MV-4-11 (cell line): Measurements from ENCODE around the gene GUF1.
"Not testable (repeated sequence)": the region's sequence is repeated elsewhere in the genome, so short reads cannot be mapped to it uniquely, and the experiment has no call there.

Source experiments
- DNase-seq: peaks from one replicate; lab custom pipeline; 2025; lab: John Stamatoyannopoulos, UW

The GUF1 gene

DNA sequence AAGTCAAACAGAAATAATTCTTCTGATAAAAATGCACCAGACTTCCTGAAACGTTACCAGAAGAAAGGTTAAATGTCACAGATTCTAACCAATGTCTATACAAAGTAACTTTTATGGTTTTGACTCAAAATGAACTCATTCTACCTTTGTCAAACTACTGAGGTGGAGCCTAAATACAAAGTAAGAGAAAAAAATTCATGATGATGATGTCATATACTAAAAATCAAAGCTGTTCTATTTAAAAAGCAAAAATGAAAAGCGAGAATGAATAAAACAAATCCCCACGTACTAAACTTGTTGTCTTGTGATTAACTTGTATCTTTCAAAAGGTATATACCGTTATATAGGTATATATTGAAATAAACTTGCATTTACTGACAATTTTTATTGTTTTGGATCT is 26.5 kb downstream of the GUF1 start:
- DNase-seq: no peak

DNA sequence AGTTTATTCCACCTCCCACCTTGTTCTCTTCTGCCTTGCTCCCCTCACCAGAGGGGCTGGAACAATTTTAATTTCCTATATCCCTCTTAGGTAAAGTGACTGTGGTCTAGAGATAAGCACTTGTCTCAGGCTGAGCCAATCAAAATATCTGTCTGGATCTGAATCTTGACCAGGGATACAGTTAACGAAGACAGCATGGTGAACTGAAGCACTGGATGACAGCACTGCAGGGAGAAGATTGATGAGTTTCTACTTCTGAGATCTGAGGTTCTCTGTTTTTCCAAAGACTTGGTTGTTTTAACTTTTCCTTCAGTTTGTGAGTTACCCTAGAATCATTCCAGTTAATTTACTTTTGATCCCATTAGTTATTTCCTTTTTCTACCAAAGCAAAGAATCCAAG is 34.9 kb downstream of the GUF1 start:
- no peak for DNase-seq

DNA sequence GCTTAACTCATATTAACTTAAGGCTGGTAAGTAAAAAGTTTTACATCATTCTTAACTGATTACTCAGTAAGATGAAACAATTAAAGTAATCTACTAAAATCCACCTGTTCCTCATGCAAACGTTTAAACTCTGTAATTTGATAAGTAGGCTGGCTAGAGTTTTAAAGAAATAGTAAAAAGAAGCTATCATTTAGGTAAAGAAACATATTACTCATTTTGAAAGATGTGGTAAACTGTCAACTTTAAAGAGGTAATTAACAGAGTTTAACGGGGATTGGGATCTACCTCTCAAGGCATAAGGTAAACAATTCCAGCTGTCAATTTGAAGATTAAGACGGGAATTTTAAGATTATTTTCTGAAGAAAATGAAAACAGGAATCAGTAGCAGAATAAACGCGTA is 38.4 kb downstream of the GUF1 start:
- no peak for DNase-seq

DNA sequence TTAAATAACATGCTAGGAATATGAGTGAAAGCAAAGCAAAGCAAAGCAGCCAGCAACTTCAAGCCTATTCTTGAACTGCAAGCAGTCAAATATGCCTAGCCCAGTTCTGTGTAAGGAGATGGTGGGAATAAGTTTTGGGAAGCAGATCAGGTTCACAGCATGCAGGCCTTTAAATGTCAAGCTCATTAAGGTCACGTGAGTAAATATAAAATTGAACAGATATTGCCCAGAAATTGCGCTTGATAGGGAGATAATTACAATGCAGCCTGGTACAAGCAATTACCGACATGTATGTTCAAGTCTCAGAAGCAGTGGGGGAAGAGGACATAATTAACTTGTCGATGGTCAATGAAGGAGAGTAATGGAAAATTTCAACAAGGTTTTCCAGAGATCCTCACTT is 42.2 kb downstream of the GUF1 start:
- no peak for DNase-seq

DNA sequence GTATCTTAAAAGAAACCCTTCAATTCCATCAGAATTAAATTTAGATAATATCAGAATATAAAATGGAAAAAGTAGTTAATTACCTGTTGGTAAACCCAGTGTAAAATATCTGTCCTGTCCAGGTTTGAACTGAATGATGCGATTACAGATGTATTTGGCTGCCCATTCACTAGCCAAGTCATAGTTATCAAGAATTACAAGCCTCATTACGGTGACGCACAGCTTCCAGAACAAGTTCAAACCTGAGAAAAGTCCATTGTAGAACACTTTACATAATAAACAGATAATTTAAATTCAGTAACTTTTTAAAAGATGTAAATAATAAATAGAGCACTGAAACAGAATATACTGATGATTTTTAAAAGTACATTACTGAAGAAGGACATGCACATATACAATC is 43.8 kb downstream of the GUF1 start:
- no peak for DNase-seq

DNA sequence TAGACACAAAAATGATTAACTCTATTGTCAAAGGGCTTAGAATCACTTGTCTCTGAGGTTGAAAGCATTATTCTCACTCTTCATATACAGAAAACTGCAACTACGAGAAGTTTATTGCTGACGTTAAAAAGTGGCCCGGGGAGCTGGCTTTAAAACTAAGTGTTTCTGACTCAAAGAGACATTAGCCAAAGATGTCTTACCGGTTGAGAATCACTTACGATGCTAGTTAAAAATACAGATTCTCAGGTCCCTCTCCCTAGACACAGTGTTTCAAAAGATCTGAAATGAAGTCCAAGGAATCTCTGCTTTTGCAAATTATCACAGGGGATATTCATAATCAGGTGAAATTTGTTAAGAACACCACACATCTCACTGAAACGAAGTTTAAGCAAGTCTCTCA is 46.9 kb downstream of the GUF1 start:
- DNase-seq: no peak

DNA sequence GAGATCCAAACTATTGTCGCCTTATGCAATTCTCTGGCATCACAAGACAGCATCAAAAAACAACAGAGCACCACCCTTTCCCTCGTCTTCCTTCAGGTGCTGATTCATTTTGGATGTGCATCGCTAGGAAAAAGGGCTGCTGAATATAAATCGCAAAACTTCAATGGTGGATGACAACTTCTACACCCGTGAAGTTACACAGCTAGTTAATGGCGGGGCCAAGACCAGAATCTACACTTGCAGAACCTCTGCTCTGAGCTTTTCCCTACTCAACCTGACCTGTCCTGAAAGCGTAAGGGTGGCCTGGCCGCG is 47.5 kb downstream of the GUF1 start:
- DNase-seq: no peak

DNA sequence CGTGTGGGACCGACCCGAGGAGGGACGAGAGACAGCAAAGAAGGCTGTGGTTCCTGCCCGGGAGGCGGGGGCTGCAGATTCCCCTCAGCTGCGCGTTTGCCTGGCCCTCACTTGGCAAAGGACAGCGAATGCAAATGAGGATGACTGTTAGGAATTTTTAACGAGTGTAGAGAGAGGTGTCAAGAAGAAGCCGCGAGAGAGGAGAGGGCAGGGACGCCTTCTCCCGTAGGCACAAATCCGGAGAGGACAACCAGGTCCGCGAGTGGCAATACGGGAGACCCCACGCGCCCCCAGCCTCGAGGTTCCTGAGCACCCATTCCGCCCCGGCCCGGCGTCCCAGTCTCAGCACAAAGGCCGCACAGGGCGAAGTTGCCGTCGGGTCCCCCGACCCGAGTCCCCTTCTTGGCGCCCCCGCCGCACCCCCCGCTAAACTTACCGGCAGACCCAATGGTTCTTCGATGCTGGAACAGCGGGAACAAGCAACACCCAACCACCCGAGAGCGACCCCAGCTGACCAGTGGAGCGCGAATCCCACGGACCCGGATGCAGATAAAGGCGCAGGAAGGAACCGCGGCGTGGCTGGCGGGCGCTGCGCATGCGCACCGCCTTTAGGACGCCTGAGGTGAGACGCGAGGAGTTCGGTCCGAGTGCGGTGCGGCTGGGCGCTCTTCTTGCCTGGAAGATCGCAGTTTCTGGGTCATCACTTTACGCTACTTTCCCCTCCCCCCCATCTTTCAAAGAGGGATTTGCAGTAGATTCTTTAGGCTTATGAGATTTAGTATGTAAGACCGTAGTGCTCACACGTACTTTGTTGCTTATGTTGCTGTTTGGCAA is 48.0 kb downstream of the GUF1 start, which contains the start of gene GNPDA2:
TSS of gene GNPDA2 (minus strand) at position 519 of the 834 bp plus-strand sequence. CDS start 4,349 bp downstream, outside the sequence.
- peak; percentile 86 for DNase-seq

DNA sequence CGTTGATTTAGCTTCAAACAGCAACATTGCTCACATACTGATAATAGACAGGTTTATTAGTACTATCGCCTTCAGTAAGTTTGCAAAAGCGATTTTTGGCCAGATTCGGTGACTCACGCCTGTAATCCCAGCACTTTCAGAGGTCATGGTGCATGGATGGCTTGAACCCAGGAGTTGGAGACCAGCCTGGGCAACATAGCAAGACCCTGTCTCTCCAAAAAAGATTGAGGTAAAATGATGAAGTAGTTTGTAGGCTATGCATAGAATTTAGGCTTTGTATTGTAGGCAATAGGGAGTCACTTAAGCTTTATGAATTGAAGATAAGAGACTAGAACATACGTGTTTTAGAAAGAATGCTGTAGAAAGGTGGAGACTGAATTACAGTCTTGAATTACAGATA is 49.3 kb downstream of the GUF1 start:
- no peak for DNase-seq

DNA sequence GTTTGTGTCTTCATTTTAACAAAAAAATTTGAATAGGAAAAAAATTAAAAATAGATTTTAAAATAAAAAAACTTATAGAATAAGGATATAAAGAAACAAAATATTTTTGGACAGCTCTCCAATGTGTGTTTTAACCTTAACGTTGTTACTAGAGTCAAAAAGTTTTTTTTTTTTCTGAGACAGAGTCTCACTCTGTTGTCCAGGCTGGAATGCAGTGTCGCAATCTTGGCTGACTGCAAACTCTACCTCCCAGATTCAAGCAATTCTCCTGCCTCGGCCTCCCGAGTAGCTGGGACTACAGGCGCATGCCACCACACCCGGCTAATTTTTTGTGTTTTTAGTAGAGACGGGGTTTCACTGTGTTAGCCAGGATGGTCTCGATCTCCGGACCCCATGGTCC is 50.5 kb downstream of the GUF1 start:
- not testable (repeated sequence) for DNase-seq

DNA sequence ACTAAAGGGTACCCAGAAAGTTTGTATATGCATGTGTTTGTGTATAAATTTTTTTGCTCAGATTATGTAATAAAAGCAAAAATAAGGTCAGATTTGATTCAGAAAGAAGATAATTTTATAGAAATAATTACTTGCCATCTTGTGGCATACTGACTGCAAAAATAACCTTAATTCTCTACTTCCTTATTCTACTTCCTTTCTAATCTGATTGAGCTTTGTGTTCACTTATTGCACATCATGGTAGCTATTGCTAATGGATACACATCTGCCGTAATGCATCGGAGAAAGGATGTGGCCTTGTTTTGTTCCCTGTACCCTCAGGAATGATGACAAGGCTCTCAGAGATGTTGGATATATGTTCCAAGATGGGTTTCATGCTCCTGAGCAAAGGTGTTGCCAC is 58.7 kb downstream of the GUF1 start:
- peak; percentile 48 for DNase-seq

DNA sequence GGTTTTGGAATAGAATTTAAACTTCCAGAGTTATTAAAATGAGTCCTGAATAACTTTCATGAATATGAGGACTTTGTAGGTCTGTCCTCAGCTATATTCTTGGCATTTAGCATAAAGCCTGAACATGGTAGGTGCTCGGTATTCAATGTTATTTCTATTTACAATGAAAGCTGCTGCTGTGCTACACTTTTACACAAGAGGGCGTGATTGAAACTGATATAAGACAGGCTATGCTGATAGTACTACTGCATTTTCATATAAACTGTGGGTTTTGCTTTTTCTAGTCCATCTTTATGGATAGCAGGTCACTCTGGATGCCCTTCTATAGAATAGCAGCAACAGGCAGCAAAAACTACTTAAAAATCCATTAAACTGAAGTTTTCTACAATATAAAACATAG is 60.4 kb downstream of the GUF1 start:
- peak; percentile 33 for DNase-seq

DNA sequence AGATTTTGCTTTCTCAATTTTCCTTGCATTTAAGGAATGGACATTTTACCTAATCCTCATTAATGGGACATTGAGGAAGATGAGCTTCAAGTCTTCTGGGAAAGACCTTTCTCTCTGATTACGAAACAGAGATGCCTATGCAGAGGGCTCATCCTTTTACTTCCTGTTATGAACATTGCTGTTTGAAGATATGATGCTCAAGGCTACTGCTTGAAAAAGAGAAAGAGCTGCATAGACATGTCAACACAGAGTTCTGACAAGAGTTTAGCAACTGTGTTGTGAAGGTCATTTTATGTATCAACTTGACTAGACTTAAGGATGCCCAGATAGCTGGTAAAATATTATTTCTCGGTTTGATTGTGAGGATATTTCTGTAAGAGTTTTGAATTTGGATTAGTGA is 62.0 kb downstream of the GUF1 start:
- peak; percentile 33 for DNase-seq
